Fibroblast of lung (primary cell): ENCODE measurements around the gene NACC1. TPM values are rescaled to one million over a fixed set of nuclear protein-coding genes. Genes with fewer than 3 reads are reported as not detected.
A peak's percentile ranks its signal among the peaks of the same experiment; 100 is the strongest.
"Not testable (repeated sequence)": the region's sequence is repeated elsewhere in the genome, so short reads cannot be mapped to it uniquely, and the experiment has no call there.

ENCODE experiments used
- DNase-seq, 2 donors: peaks; one replicate each; pipeline versions ENCODE4 v3.0.0 to v3.0.0-alpha.2; 2010; ENCODE audit warnings: low read depth in 2 of 2
- H2AFZ ChIP-seq: 2 replicates; pipeline ENCODE4 v1.5.1; 2012; ENCODE audit warnings: low read length, control low read depth, inconsistent platforms
- H3K27ac ChIP-seq: 2 replicates; pipeline ENCODE4 v1.5.1; 2011; ENCODE audit warnings: low read length, control low read depth; ENCODE audit not compliant: insufficient read depth
- H3K27me3 ChIP-seq: 2 replicates; pipeline ENCODE4 v1.5.1; 2011; ENCODE audit warnings: mild to moderate bottlenecking, low read length; ENCODE audit not compliant: control insufficient read depth, insufficient read depth
- H3K36me3 ChIP-seq: 2 replicates; pipeline ENCODE4 v1.5.1; 2011; ENCODE audit warnings: low read length; ENCODE audit not compliant: control insufficient read depth, insufficient read depth
- H3K4me1 ChIP-seq: 2 replicates; pipeline ENCODE4 v1.5.1; 2011; ENCODE audit warnings: low read length; ENCODE audit not compliant: control insufficient read depth, insufficient read depth; ENCODE audit errors: extremely low read depth
- H3K4me2 ChIP-seq: 2 replicates; pipeline ENCODE4 v1.5.1; 2011; ENCODE audit warnings: low read length, control low read depth; ENCODE audit not compliant: insufficient read depth; ENCODE audit errors: extremely low read depth
- H3K4me3 ChIP-seq, 4 experiments: fragments of 200-600 bp in 1 of 4; sonication (generic) in 1 of 4; replicated peaks in 1 of 4; 2 replicates each; pipeline ENCODE4 v1.5.1; 2011 to 2016; ENCODE audit warnings: low read length in 4 of 4, low read depth in 3 of 4, mild to moderate bottlenecking in 3 of 4, control low read depth in 2 of 4, inconsistent platforms in 1 of 4, mixed read lengths in 1 of 4; ENCODE audit not compliant: insufficient read depth in 1 of 4; ENCODE audit errors: control extremely low read depth in 1 of 4
- H3K79me2 ChIP-seq: 2 replicates; pipeline ENCODE4 v1.5.1; 2012; ENCODE audit warnings: mild to moderate bottlenecking, low read length, inconsistent platforms; ENCODE audit not compliant: control insufficient read depth, insufficient read depth
- H3K9ac ChIP-seq: 2 replicates; pipeline ENCODE4 v1.5.1; 2011; ENCODE audit warnings: mild to moderate bottlenecking, low read length, control low read depth; ENCODE audit not compliant: insufficient read depth
- H3K9me3 ChIP-seq: 2 replicates; pipeline ENCODE4 v1.5.1; 2012; ENCODE audit warnings: low read depth, low read length; ENCODE audit not compliant: control insufficient read depth, insufficient read depth
- H4K20me1 ChIP-seq: 2 replicates; pipeline ENCODE4 v1.5.1; 2011; ENCODE audit warnings: low read length; ENCODE audit not compliant: control insufficient read depth, insufficient read depth; ENCODE audit errors: extremely low read depth
- CTCF ChIP-seq, 2 donors: IDR thresholded peaks in 1 of 2; conservative IDR thresholded peaks in 1 of 2; 1 replicate in 1 of 2; 2 replicates in 1 of 2; pipeline ENCODE4 v1.5.1; 2011 to 2012; ENCODE audit warnings: low read length in 2 of 2, control low read depth in 1 of 2, inconsistent platforms in 1 of 2, low read depth in 1 of 2, mild to moderate bottlenecking in 1 of 2
- EZH2 ChIP-seq: IDR thresholded peaks from 2 replicates; pipeline ENCODE4 v1.5.1; 2012; ENCODE audit warnings: low read length, control low read depth, mild to moderate bottlenecking; ENCODE audit errors: missing control alignments
- polyA plus RNA-seq, 2 donors: library from polyadenylated mRNA; depleted of rRNA in 1 of 2; stranded (reverse) in 1 of 2; unstranded in 1 of 2; fragments of >200 nt; gene quantifications; 2 replicates each; pipeline ENCODE4 v1.2.1, GENCODE V29; 2011 to 2012; ENCODE audit warnings: missing spikeins in 1 of 2
- total RNA-seq: library from RNA; depleted of rRNA; stranded (reverse); fragments of >200 nt; gene quantifications from 2 replicates; pipeline ENCODE4 v1.2.1, GENCODE V29; 2014

NACC1 gene
- total and polyA plus RNA-seq, 2 donors (not counting 1 experiment from before 2014, with no cell fraction given), result 31.9 to 33.5 TPM

- H3K27me3 ChIP-seq, result no peaks in the 10 kb centered on the region
- no peak for TF ChIP-seq CTCF (conservative IDR thresholded peaks at IDR 0.05 in 1 of 2, IDR thresholded peaks at IDR 0.05 in 1 of 2; ENCODE audit: low read depth in 1 of 2, low read length in 2 of 2)
- TF ChIP-seq EZH2, result no peak
- H3K79me2 ChIP-seq, result no peaks in the 10 kb centered on the region
- peak overlapping the region; percentile 75 for H3K27ac ChIP-seq
- no peak overlapping the region for H3K9ac ChIP-seq
- peaks cover 23% of the 10 kb centered on the region for H3K4me1 ChIP-seq
- peak overlapping the region; percentile 14 for H2AFZ ChIP-seq
- H3K4me3 ChIP-seq, result no peak overlapping the region
- no peaks in the 10 kb centered on the region for H3K36me3 ChIP-seq
- DNase-seq, result no peak
- no peak overlapping the region for H3K4me2 ChIP-seq
- no peaks in the 10 kb centered on the region for H4K20me1 ChIP-seq
- H3K9me3 ChIP-seq, result no peaks in the 10 kb centered on the region
Measured at GRCh38 chr19:13173139-13173737, 55.2 kb downstream of the NACC1 start.

- no peak for TF ChIP-seq EZH2
- TF ChIP-seq CTCF (conservative IDR thresholded peaks at IDR 0.05 in 1 of 2, IDR thresholded peaks at IDR 0.05 in 1 of 2; ENCODE audit: low read depth in 1 of 2, low read length in 2 of 2), result no peak
- H3K27ac ChIP-seq, result no peak overlapping the region
- H4K20me1 ChIP-seq, result no peaks in the 10 kb centered on the region
- no peak overlapping the region for H3K4me3 ChIP-seq
- H3K27me3 ChIP-seq, result no peaks in the 10 kb centered on the region
- no peak overlapping the region for H3K4me2 ChIP-seq
- H3K79me2 ChIP-seq, result no peaks in the 10 kb centered on the region
- peaks cover 13% of the 10 kb centered on the region for H3K4me1 ChIP-seq
- no peaks in the 10 kb centered on the region for H3K36me3 ChIP-seq
- no peak overlapping the region for H2AFZ ChIP-seq
- peak in 1 of 2 donors; percentile 79 for DNase-seq
- no peak overlapping the region for H3K9ac ChIP-seq
- no peaks in the 10 kb centered on the region for H3K9me3 ChIP-seq
Measured at GRCh38 chr19:13176345-13176744, 58.3 kb downstream of the NACC1 start.

- H3K4me3 ChIP-seq, H2AFZ ChIP-seq, H3K9ac ChIP-seq, H3K79me2 ChIP-seq, H4K20me1 ChIP-seq, H3K36me3 ChIP-seq, H3K27me3 ChIP-seq, H3K4me2 ChIP-seq, H3K9me3 ChIP-seq, DNase-seq, H3K27ac ChIP-seq: not testable (repeated sequence)
- peaks cover 14% of the 10 kb centered on the region for H3K4me1 ChIP-seq
Measured at GRCh38 chr19:13177584-13177983, 59.5 kb downstream of the NACC1 start.

- not testable (repeated sequence) for H3K27me3 ChIP-seq, H4K20me1 ChIP-seq, H3K4me1 ChIP-seq, H3K79me2 ChIP-seq, H3K27ac ChIP-seq, H3K9me3 ChIP-seq, DNase-seq, H2AFZ ChIP-seq, H3K4me3 ChIP-seq, H3K4me2 ChIP-seq, H3K36me3 ChIP-seq, H3K9ac ChIP-seq
Measured at GRCh38 chr19:13178291-13178690, 60.2 kb downstream of the NACC1 start.
